Measurements from ENCODE around the gene COL6A2.

COL6A2 gene

GRCh38 chr21:46095814-46096595, 1.9 kb upstream of the COL6A2 start:
- no peak for DNase-seq (ENCODE audit: low spot score)
- TF ChIP-seq, protein P1, sequence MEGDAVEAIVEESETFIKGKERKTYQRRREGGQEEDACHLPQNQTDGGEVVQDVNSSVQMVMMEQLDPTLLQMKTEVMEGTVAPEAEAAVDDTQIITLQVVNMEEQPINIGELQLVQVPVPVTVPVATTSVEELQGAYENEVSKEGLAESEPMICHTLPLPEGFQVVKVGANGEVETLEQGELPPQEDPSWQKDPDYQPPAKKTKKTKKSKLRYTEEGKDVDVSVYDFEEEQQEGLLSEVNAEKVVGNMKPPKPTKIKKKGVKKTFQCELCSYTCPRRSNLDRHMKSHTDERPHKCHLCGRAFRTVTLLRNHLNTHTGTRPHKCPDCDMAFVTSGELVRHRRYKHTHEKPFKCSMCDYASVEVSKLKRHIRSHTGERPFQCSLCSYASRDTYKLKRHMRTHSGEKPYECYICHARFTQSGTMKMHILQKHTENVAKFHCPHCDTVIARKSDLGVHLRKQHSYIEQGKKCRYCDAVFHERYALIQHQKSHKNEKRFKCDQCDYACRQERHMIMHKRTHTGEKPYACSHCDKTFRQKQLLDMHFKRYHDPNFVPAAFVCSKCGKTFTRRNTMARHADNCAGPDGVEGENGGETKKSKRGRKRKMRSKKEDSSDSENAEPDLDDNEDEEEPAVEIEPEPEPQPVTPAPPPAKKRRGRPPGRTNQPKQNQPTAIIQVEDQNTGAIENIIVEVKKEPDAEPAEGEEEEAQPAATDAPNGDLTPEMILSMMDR (IDR thresholded peaks at IDR 0.05): no peak
- H3K27ac ChIP-seq: peak overlapping the region; percentile 97 to 99
- H3K4me3 ChIP-seq: no peak overlapping the region

- TF ChIP-seq, protein P1 (IDR thresholded peaks at IDR 0.05): no peak
- DNase-seq (ENCODE audit: low spot score): peak; percentile 78
- Histone ChIP-seq H3K27ac (peak overlapping the region; percentile 97 to 99), H3K4me3 (peak overlapping the region; percentile 96)
Observed at GRCh38 chr21:46096596-46097335, 1.1 kb upstream of the COL6A2 start.

DNA sequence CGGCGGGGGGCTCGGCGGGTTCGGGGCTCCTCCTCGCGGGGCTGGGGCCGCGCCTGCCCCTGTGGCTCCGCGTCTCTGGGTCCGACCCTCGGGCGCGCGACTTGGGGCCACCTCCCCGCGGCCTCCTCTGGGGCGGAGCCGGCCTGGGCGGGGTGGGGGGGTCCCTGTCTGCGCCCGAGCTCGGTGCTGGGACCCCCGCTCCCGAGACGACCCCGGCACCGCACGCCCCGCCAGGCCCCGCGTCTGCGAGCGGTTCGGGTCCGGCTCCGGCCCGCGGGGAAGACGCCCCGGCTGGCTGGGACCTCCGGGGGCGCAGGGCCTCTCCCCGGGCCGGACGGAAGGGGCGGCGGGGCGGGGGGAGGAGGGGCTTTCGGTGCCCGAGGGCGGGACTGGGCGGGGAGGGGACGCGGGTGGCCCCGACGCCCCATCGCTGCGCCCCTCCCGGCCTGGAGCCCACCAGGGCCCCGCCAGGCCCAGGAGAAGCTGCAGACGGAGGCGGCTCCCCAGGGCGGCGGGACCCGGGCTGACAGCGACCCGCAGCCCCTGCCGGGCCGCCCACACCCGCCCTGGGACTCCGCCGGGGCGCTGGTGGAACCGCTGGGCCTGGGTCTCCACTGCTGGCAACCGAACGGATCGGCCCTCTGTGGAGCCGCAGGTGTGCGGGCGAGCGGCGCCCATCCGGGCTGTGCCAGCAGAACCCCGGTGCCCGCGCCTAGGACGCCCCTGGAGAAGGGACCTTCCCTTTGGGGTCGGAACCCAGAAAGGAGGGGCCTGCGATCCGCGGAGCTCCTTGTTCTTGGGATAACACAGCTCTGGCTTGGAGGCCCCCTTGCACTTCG, 610 bp downstream of the COL6A2 start:
- peak; percentile 73 for DNase-seq (ENCODE audit: low spot score)
- Histone ChIP-seq H3K27ac (peak overlapping the region; percentile 97 to 99), H3K4me3 (peak overlapping the region; percentile 96)
- TF ChIP-seq, protein P1 (IDR thresholded peaks at IDR 0.05): no peak

- Histone ChIP-seq H3K4me3 (peak overlapping the region; percentile 96), H3K27ac (peak overlapping the region; percentile 84 to 97)
- TF ChIP-seq, protein P1 (IDR thresholded peaks at IDR 0.05): no peak
- peak; percentile 77 for DNase-seq (ENCODE audit: low spot score)
Observed at GRCh38 chr21:46099476-46099875, 1.6 kb downstream of the COL6A2 start.

- peak overlapping the region; percentile 84 to 97 for H3K27ac ChIP-seq
- TF ChIP-seq, protein P1 (IDR thresholded peaks at IDR 0.05): no peak
- H3K4me3 ChIP-seq: peak overlapping the region; percentile 96
- DNase-seq (ENCODE audit: low spot score): no peak
Observed at GRCh38 chr21:46100020-46100419, 2.1 kb downstream of the COL6A2 start.

GRCh38 chr21:46100426-46100825, 2.5 kb downstream of the COL6A2 start:
- DNase-seq (ENCODE audit: low spot score): no peak
- peak overlapping the region; percentile 96 for H3K4me3 ChIP-seq
- TF ChIP-seq, protein P1 (IDR thresholded peaks at IDR 0.05): no peak
- peak overlapping the region in 1 of 2 donors; percentile 67 for H3K27ac ChIP-seq

All from coronary artery (tissue), 2 donors.